PFSK-1 (cell line): Measurements from ENCODE around the gene SF3A1.

Source experiments
- FOXP2 ChIP-seq: optimal IDR thresholded peaks from 2 replicates; pipeline ENCODE3; 2011; ENCODE audit warnings: borderline replicate concordance, control low read depth, inconsistent platforms; ENCODE audit not compliant: insufficient read depth; ENCODE audit errors: extremely low read length, extremely low read depth
- POLR2AphosphoS5 ChIP-seq: IDR thresholded peaks from 2 replicates; pipeline ENCODE4 v1.6.1; 2012; ENCODE audit warnings: low read depth, mild to moderate bottlenecking, control low read depth, low read length, moderate library complexity
- REST ChIP-seq, 2 experiments: IDR thresholded peaks; 2 replicates each; pipeline versions ENCODE4 v1.6.1 to v1.8.0; 2011 to 2012; ENCODE audit warnings: low read depth in 2 of 2, low read length in 2 of 2, control low read depth in 1 of 2, inconsistent platforms in 1 of 2, mild to moderate bottlenecking in 1 of 2, moderate library complexity in 1 of 2; ENCODE audit not compliant: insufficient read depth in 1 of 2
- SIN3A ChIP-seq: IDR thresholded peaks from 2 replicates; pipeline ENCODE4 v1.6.1; 2012; ENCODE audit warnings: mild to moderate bottlenecking, low read length, moderate library complexity, borderline replicate concordance; ENCODE audit not compliant: insufficient read depth
- TAF1 ChIP-seq: IDR thresholded peaks from 2 replicates; pipeline ENCODE4 v1.6.1; 2012; ENCODE audit warnings: low read length, control low read depth, borderline replicate concordance; ENCODE audit not compliant: insufficient read depth

Gene SF3A1

GRCh38 chr22:30305906-30306626, 50.6 kb downstream of the SF3A1 start:
- TF ChIP-seq TAF1 (no peak), POLR2AphosphoS5 (no peak)

- TF ChIP-seq POLR2AphosphoS5 (peak; percentile 59; the same call in 1 of the 2 replicates), FOXP2 (no peak), REST (IDR thresholded peaks at IDR 0.05; ENCODE audit: insufficient read depth in 1 of 2, low read depth in 2 of 2, low read length in 2 of 2) (no peak), SIN3A (no peak), TAF1 (0 out of 2 replicates have a peak, but pooled peaks have one; percentile 29)
Measured at GRCh38 chr22:30305519-30305905, 51.2 kb downstream of the SF3A1 start.

GRCh38 chr22:30304495-30305244, 52.0 kb downstream of the SF3A1 start:
- no peak for TF ChIP-seq POLR2AphosphoS5
- TF ChIP-seq REST (IDR thresholded peaks at IDR 0.05; ENCODE audit: insufficient read depth in 1 of 2, low read depth in 2 of 2, low read length in 2 of 2): no peak
- no peak for TF ChIP-seq SIN3A
- TF ChIP-seq FOXP2: no peak
- TF ChIP-seq TAF1: no peak

- no peak for TF ChIP-seq SIN3A
- TF ChIP-seq TAF1: no peak
- no peak for TF ChIP-seq FOXP2
- no peak for TF ChIP-seq REST (IDR thresholded peaks at IDR 0.05; ENCODE audit: insufficient read depth in 1 of 2, low read depth in 2 of 2, low read length in 2 of 2)
Measured at GRCh38 chr22:30302810-30303138, 53.9 kb downstream of the SF3A1 start.

- no peak for TF ChIP-seq SIN3A
- no peak for TF ChIP-seq FOXP2
- TF ChIP-seq TAF1: no peak
- TF ChIP-seq POLR2AphosphoS5: no peak
- TF ChIP-seq REST (IDR thresholded peaks at IDR 0.05; ENCODE audit: insufficient read depth in 1 of 2, low read depth in 2 of 2, low read length in 2 of 2): no peak
Measured at GRCh38 chr22:30301995-30302809, 54.5 kb downstream of the SF3A1 start.
